Small intestine (tissue), 7 donors: ENCODE measurements around the gene SLC30A10. TPM values are rescaled to one million over a fixed set of nuclear protein-coding genes. Genes with fewer than 3 reads are reported as not detected.
A peak's percentile ranks its signal among the peaks of the same experiment; 100 is the strongest.
"Not testable (repeated sequence)": the region's sequence is repeated elsewhere in the genome, so short reads cannot be mapped to it uniquely, and the experiment has no call there.

Experiments
- DNase-seq, 2 donors: peaks; one replicate each; pipeline versions ENCODE4 v3.0.0 to v3.0.0-alpha.2; 2013
- FAIRE-seq: peaks from 2 replicates; lab custom pipeline; 2012; peaks lifted over from hg19 to GRCh38; lab: Jason Lieb, UNC
- H3K27ac ChIP-seq, 3 donors: one replicate each; pipeline ENCODE4 v1.5.1; 2013; ENCODE audit warnings: low read length in 2 of 3, mild to moderate bottlenecking in 2 of 3, control low read depth in 1 of 3, inconsistent platforms in 1 of 3, low read depth in 1 of 3, moderate library complexity in 1 of 3
- H3K27me3 ChIP-seq, 3 donors: one replicate each; pipeline ENCODE4 v1.6.1; 2013; ENCODE audit warnings: low read length in 3 of 3, inconsistent platforms in 1 of 3; ENCODE audit not compliant: control insufficient read depth in 3 of 3, insufficient read depth in 3 of 3
- H3K36me3 ChIP-seq, 3 donors: one replicate each; pipeline ENCODE4 v1.6.1; 2013; ENCODE audit warnings: low read length in 3 of 3, inconsistent platforms in 1 of 3, low read depth in 1 of 3, mild to moderate bottlenecking in 1 of 3, moderate library complexity in 1 of 3; ENCODE audit not compliant: control insufficient read depth in 3 of 3, insufficient read depth in 2 of 3
- H3K4me1 ChIP-seq, 3 donors: one replicate each; pipeline ENCODE4 v1.6.1; 2013; ENCODE audit warnings: low read length in 2 of 3, inconsistent platforms in 1 of 3, low read depth in 1 of 3, mild to moderate bottlenecking in 1 of 3, moderate library complexity in 1 of 3; ENCODE audit not compliant: control insufficient read depth in 3 of 3, insufficient read depth in 2 of 3
- H3K4me3 ChIP-seq, 3 donors: one replicate each; pipeline ENCODE4 v1.5.1; 2013; ENCODE audit warnings: low read length in 3 of 3, control low read depth in 1 of 3, inconsistent platforms in 1 of 3, low read depth in 1 of 3, mild to moderate bottlenecking in 1 of 3, moderate library complexity in 1 of 3
- H3K9me3 ChIP-seq, 2 donors: one replicate each; pipeline ENCODE4 v1.6.1; 2013; ENCODE audit warnings: low read depth in 1 of 2, low read length in 1 of 2; ENCODE audit not compliant: control insufficient read depth in 2 of 2, insufficient read depth in 1 of 2
- WGBS, 3 donors: extraction: QIAGEN DNeasy Blood & Tissue Kit; methylation state at CpG; one replicate each; pipeline ENCODE4 v1.1.7; 2013; 5-methylcytosine and 5-hydroxymethylcytosine counted together
- polyA plus RNA-seq, 4 donors: library from polyadenylated mRNA; stranded (reverse) in 3 of 4; unstranded in 1 of 4; fragments of 200-250 nt in 3 of 4; fragments of 120-200 nt in 1 of 4; gene quantifications; one replicate each; pipeline versions ENCODE4 v1.2.1 to v1.2.3, GENCODE V29; 2013
- donor health status: healthy with polysubstance abuse.
- donor health status: control.
- donor health status: control.
- donor health status: Bipolar disorder and iron deficiency.
- donor health status: healthy.

Gene SLC30A10
- polyA plus RNA-seq, 4 donors: 4.7 to 22.5 (median 7.0) TPM

DNA sequence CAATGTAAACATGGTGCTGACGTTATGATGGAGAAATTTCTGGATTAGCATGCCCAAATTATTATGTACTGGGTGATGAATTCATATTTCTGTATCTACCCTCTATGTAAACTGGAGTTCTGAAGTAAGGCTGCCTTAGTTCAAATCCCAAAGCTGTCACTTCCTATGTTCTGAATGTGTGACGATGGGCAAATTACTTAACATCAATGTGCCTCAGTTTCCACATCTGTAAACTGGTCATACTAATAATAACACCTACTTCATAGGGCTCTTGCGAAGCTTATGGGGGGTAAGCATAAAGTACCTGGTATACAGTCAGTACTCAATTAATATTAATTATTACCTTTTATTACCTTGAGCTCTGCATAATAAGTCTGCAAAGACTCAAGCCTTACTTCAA, 45.6 kb downstream of the SLC30A10 start:
- FAIRE-seq: no peak
- H3K9me3 ChIP-seq: no peaks in the 10 kb centered on the region

DNA sequence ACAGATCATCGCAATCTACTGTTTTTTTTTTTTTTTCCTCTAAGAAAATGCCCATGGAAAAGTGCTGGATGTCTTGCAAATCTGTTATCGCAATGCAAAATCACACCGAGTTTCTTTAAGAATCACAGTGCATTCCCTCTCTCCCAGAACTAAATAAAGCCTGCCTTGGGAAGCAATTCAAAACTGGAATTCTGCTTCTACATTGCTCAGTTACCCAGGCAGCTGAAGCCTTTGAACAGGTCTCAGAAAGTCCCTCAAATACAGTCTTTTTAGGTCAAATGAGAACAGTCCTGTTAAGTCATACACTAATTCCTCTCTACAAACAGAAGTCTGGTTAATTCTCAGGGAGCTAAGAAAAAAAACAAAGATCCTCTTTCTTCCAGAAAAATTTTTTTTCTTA, 46.3 kb downstream of the SLC30A10 start:
- H3K36me3 ChIP-seq: no peaks in the 10 kb centered on the region
- WGBS, 3 donors: 71 to 97% (median 85%) methylated on average over 3 of the region's 3 CpGs
- FAIRE-seq: no peak
- H3K4me1 ChIP-seq: peaks cover 1 to 9% (median 5%) of the 10 kb centered on the region in 3 donors
- no peaks in the 10 kb centered on the region for H3K27me3 ChIP-seq
- H3K4me3 ChIP-seq: no peak overlapping the region
- no peaks in the 10 kb centered on the region for H3K9me3 ChIP-seq
- H3K27ac ChIP-seq: no peak overlapping the region
- no peak for DNase-seq

More for the DNA sequence above, 45.6 kb downstream of the SLC30A10 start:
- no peaks in the 10 kb centered on the region for H3K27me3 ChIP-seq
- 64 to 67% (median 66%) methylated on average over 3 of the region's 3 CpGs for WGBS, 3 donors
- no peaks in the 10 kb centered on the region for H3K36me3 ChIP-seq
- H3K4me1 ChIP-seq: peaks cover 1 to 9% (median 5%) of the 10 kb centered on the region in 3 donors
- no peak overlapping the region for H3K4me3 ChIP-seq
- DNase-seq: no peak
- H3K27ac ChIP-seq: no peak overlapping the region

DNA sequence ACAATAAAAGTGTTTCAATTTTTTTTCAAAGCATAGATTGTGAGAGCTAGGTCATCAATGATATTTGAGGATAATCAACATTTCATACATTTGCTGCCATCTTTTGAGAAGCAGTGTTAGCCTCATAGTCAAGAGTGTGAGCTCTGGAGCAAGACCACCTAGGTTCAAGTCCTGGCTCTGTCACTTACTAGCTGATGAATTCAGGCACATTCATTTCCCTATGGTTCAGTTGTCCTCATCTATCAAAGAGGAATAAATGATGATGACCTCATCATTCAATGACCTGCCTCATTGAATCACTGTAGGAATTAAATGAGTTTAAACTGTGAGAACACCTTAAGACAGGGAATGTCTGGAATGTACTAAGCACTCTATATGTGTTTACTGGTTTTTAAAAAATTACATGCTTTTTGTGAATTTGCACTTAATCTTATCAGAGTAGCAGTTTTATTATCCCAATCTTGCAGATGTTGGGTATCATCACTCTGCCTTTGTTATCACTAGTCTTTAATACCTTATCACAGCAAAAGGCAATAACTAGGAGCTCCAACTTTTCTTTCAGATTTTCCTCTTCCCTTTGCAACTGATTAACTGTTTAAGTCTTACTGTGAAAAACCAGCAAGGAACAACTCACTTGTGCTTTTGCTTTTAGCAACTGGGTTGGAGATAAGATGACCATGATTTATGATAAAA, 47.4 kb downstream of the SLC30A10 start:
- FAIRE-seq (no peak), DNase-seq (peak; percentile 16 to 42)
- H3K4me1 ChIP-seq: peaks cover 1 to 16% (median 5%) of the 10 kb centered on the region in 3 donors
- H3K27ac ChIP-seq: no peak overlapping the region
- no peak overlapping the region for H3K4me3 ChIP-seq
- H3K9me3 ChIP-seq: no peaks in the 10 kb centered on the region
- no peaks in the 10 kb centered on the region for H3K36me3 ChIP-seq
- H3K27me3 ChIP-seq: peaks cover 0 to 2% (median 0%) of the 10 kb centered on the region in 3 donors

DNA sequence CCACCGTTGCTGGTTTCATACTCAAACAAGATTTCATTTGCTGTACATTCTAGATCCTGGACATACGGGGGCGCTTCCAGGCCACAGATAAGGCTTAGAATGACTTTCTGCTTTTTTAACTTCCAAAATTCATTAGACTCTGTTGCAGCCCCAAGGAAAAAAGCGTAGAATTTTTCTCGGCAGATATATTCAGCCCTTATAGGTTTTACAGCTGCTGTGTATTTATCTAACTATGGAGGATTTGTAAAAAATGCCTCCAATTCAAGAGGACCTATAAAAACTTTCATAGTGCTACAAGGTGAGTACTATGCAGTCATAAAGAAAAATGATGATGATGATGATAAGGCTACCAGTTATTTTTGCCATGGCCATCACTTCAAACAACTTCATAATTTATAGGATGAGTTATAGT, 51.6 kb downstream of the SLC30A10 start:
- Histone ChIP-seq H3K27ac (peak overlapping the region in 2 of 3 donors; percentile 49 to 50), H3K9me3 (no peaks in the 10 kb centered on the region), H3K36me3 (no peaks in the 10 kb centered on the region), H3K27me3 (peaks cover 0 to 3% (median 0%) of the 10 kb centered on the region in 3 donors), H3K4me3 (no peak overlapping the region), H3K4me1 (peaks cover 0 to 9% (median 0%) of the 10 kb centered on the region in 3 donors)
- FAIRE-seq: no peak
- DNase-seq: peak in 1 of 2 donors; percentile 49
- 21 to 50% (median 35%) methylated on average over 5 of the region's 5 CpGs for WGBS, 3 donors

DNA sequence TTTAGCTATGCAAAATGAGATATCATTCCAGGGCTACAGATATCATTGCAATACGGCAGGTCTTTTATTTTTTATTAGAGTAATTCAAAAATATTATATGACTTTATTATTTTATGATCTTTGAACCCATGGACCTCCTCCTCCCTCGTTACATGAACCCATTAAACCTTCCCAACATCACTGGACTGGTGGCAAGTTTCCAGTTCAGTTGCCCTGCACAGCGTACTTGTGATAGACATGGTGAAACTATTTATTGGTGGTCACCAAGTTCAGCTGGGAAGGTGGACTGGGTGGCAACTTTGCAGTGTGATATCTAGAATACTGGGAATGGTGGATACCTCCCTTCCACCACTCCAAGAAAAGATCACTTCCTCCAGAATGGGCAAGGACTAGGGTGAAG, 52.5 kb downstream of the SLC30A10 start:
- peaks cover 0 to 3% (median 0%) of the 10 kb centered on the region in 3 donors for H3K27me3 ChIP-seq
- peak; percentile 53 for FAIRE-seq
- H3K4me3 ChIP-seq: no peak overlapping the region
- WGBS, 3 donors: 11 to 54% (median 23%) methylated on average over 3 of the region's 3 CpGs
- no peaks in the 10 kb centered on the region for H3K36me3 ChIP-seq
- H3K9me3 ChIP-seq: no peaks in the 10 kb centered on the region
- peak; percentile 73 to 98 for DNase-seq
- H3K27ac ChIP-seq: no peak overlapping the region
- peaks cover 0 to 7% (median 0%) of the 10 kb centered on the region in 3 donors for H3K4me1 ChIP-seq

DNA sequence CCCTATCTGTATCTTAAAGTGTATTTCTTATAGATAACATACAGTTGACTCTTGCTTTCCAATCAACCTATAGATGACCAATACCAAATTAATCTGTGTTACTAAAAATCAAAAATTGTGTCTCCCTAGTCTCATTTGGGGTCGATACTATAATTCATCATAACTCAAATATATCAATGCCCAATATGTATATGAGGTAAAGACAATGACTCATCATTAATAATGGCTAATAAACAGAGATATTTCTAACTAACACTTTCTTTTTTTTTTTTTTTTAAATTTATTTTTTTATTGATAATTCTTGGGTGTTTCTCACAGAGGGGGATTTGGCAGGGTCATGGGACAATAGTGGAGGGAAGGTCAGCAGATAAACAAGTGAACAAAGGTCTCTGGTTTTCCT, 55.8 kb downstream of the SLC30A10 start:
- H3K27ac ChIP-seq, H3K4me1 ChIP-seq, H3K36me3 ChIP-seq, DNase-seq, H3K9me3 ChIP-seq, FAIRE-seq, H3K27me3 ChIP-seq, H3K4me3 ChIP-seq: not testable (repeated sequence)
- 17 to 57% (median 18%) methylated on average over 1 of the region's 1 CpG for WGBS, 3 donors

DNA sequence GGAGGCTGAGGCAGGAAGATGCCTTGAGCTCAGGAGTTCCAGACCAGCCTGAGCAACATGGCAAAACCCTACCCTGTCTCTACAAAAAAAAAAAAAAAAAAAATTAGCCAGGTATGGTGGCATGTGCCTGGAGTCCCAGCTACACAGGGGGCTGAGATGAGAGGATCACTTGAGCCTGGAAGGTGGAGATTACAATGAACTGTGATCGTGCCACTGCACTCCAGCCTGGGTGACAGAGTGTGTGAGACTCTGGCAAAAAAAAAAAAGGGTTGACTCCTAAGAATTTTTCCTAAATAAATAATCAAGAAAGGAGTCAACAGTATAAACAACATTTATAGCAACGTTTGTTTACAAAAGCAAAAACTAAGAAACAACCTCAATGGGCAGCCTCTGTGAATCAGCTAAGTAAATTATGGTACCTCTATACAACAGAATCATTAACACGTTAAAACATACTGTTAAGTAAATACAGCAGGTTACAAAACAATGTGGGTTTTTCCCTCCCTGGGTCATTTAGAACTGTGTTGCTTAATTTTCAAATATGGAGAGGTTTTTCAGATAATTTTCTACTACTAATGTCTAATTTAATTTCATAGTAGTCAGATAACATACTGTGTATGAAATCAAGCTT, 56.8 kb downstream of the SLC30A10 start:
- no peak for FAIRE-seq

DNA sequence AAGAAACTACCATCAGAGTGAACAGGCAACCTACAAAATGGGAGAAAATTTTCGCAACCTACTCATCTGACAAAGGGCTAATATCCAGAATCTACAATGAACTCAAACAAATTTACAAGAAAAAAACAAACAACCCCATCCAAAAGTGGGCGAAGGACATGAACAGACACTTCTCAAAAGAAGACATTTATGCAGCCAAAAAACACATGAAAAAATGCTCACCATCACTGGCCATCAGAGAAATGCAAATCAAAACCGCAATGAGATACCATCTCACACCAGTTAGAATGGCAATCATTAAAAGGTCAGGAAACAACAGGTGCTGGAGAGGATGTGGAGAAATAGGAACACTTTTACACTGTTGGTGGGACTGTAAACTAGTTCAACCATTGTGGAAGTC, 59.7 kb downstream of the SLC30A10 start:
- H3K27me3 ChIP-seq, H3K4me3 ChIP-seq, H3K4me1 ChIP-seq, H3K36me3 ChIP-seq, H3K27ac ChIP-seq, DNase-seq, FAIRE-seq, H3K9me3 ChIP-seq: not testable (repeated sequence)
- 75 to 100% (median 80%) methylated on average over 1 of the region's 3 CpGs for WGBS, 3 donors

More for the DNA sequence above, 56.8 kb downstream of the SLC30A10 start:
- no peaks in the 10 kb centered on the region for H3K9me3 ChIP-seq
- DNase-seq: no peak
- H3K36me3 ChIP-seq: no peaks in the 10 kb centered on the region
- H3K27me3 ChIP-seq: peaks cover 0 to 3% (median 0%) of the 10 kb centered on the region in 3 donors
- 26 to 41% (median 28%) methylated on average over 3 of the region's 3 CpGs for WGBS, 3 donors
- H3K4me1 ChIP-seq: peaks cover 0 to 6% (median 0%) of the 10 kb centered on the region in 3 donors
- H3K4me3 ChIP-seq: no peak overlapping the region
- H3K27ac ChIP-seq: no peak overlapping the region
